ENCODE data around the gene AEN. TPM values are rescaled to one million over a fixed set of nuclear protein-coding genes. Genes with fewer than 3 reads are reported as not detected.
A peak's percentile ranks its signal among the peaks of the same experiment; 100 is the strongest.

AEN gene
- total RNA-seq, 4 donors from 2014 or later: 21.6 to 32.8 (median 27.3) TPM

MicroRNAs within 50 kb of the gene (microRNA counts, 767-probe panel; counts per million panel counts)
- microRNA hsa-miR-1179: 0 to 2,901 counts per million in 2 donors
- 3,779 to 5,559 counts per million in 2 donors for microRNA hsa-miR-7-5p

Small RNAs within 50 kb of the gene (microRNA-seq; reads per million reads assigned to microRNA genes)
- gene MIR1179 (108 reads per million, percentile 56 among the genes with 10 or more reads in this experiment), gene MIR3529 (not detected), gene MIR7-2 (not detected)

Small RNAs within 50 kb of the gene (small RNA-seq; reads per million reads assigned to genes)
- gene MIR1179 (1.2 reads per million, percentile 28 among the genes with 10 or more reads in this experiment), gene MIR7-2 (not detected)

Other genes with a start within 250 kb of the AEN start
- 10 to 100 TPM; 17.3 to 30.5 (median 26.0) TPM for gene MRPL46, start 154.0 kb upstream of the AEN start, total RNA-seq
- 10 to 100 TPM; 44.2 to 95.3 (median 65.0) TPM for gene MRPS11, start 153.6 kb upstream of the AEN start, total RNA-seq
- 10 to 100 TPM in 3 of 4 donors, 1 to 10 TPM in 1; 8.8 to 11.2 (median 10.6) TPM for gene DET1, start 74.7 kb upstream of the AEN start, total RNA-seq
- 10 to 100 TPM; 14.3 to 47.8 (median 35.1) TPM for gene ISG20, start 17.7 kb downstream of the AEN start, total RNA-seq
- under 1 TPM in 3 of 4 donors, not detected in 1; 0.13 to 0.73 (median 0.25) TPM for gene ACAN, start 182.1 kb downstream of the AEN start, total RNA-seq

Measured in thyroid gland (tissue), 4 donors.